ENCODE data around the gene GNAZ. TPM values are rescaled to one million over a fixed set of nuclear protein-coding genes. Genes with fewer than 3 reads are reported as not detected.

GNAZ gene
- total RNA-seq, 1 experiment from 2014 or later, result 11.1 TPM

GRCh38 chr22:23085351-23085671, 15.0 kb downstream of the GNAZ start:
- BruUV-seq (replicated peaks), result no TSS peak
- RAD21 ChIA-PET (ENCODE audit: low non-redundant PET in 1 of 2, low total read pairs in 2 of 2, uncharacterized antibody in 2 of 2, unreplicated experiment in 2 of 2), result no interaction called here
- CTCF ChIA-PET, result no interaction called here

More at GRCh38 chr22:23085351-23085671, 15.0 kb downstream of the GNAZ start:
- Histone ChIP-seq H3K36me3 (ENCODE audit: control insufficient read depth in 1 of 2, insufficient read depth in 2 of 2, low read length in 2 of 2) (no peaks in the 10 kb centered on the region), H3K4me2 (ENCODE audit: low read length) (no peak overlapping the region), H4K20me1 (ENCODE audit: insufficient read depth) (no peaks in the 10 kb centered on the region), H2AFZ (ENCODE audit: low read depth, low read length, poor library complexity, severe bottlenecking) (no peak overlapping the region), H3K9ac (ENCODE audit: low read length) (no peak overlapping the region), H3K27me3 (ENCODE audit: insufficient read depth, low read length) (no peaks in the 10 kb centered on the region), H3K79me2 (ENCODE audit: insufficient read depth, low read length) (no peaks in the 10 kb centered on the region), H3K27ac (ENCODE audit: low read depth, low read length) (no peak overlapping the region), H3K9me2 (ENCODE audit: insufficient read depth) (no peaks in the 10 kb centered on the region), H3K9me3 (ENCODE audit: control insufficient read depth in 1 of 2, insufficient read depth in 1 of 2, low read depth in 1 of 2, low read length in 2 of 2) (no peaks in the 10 kb centered on the region), H3K4me1 (ENCODE audit: control insufficient read depth in 1 of 2, insufficient read depth in 2 of 2, low read length in 2 of 2) (peaks cover 17 to 22% of the 10 kb centered on the region in 2 experiments), H3K4me3 (replicated peaks in 1 of 2; ENCODE audit: low read depth in 1 of 2, low read length in 2 of 2) (no peak overlapping the region)
- no peak for DNase-seq (ENCODE audit: low read depth, low spot score)
- no peak for ATAC-seq
- POLR2A ChIA-PET, result no interaction called here
- intact Hi-C loops (cut with micrococcal nuclease), result no loop called here
- TF ChIP-seq EGR1 (IDR thresholded peaks at IDR 0.05; ENCODE audit: low read depth) (no peak), EZH2phosphoT487 (IDR thresholded peaks at IDR 0.05; ENCODE audit: borderline replicate concordance) (no peak), REST (IDR thresholded peaks at IDR 0.05; ENCODE audit: low read depth) (no peak), ZBTB33 (IDR thresholded peaks at IDR 0.05; ENCODE audit: extremely low read depth, insufficient replicate concordance, low read length) (no peak), EZH2 (IDR thresholded peaks at IDR 0.05) (no peak), POLR2AphosphoS5 (IDR thresholded peaks at IDR 0.05; ENCODE audit: low read depth, low read length) (no peak), ZNF274 (IDR thresholded peaks at IDR 0.05; ENCODE audit: low read depth, low read length) (no peak), SRF (IDR thresholded peaks at IDR 0.05; ENCODE audit: low read depth) (no peak), RAD21 (IDR thresholded peaks at IDR 0.05; ENCODE audit: low read depth) (no peak), ATF3 (IDR thresholded peaks at IDR 0.05) (no peak), YY1 (IDR thresholded peaks at IDR 0.05; ENCODE audit: extremely low read depth, insufficient replicate concordance, low read depth, low read length) (no peak), CEBPB (IDR thresholded peaks at IDR 0.05; ENCODE audit: low read depth) (no peak), POLR2A (IDR thresholded peaks at IDR 0.05; ENCODE audit: borderline replicate concordance, extremely low read depth, insufficient read depth, insufficient read length) (no peak), FOSL1 (IDR thresholded peaks at IDR 0.05; ENCODE audit: low read depth) (no peak), MAX (IDR thresholded peaks at IDR 0.05) (no peak), SIN3A (IDR thresholded peaks at IDR 0.05; ENCODE audit: low read depth) (no peak), SP1 (IDR thresholded peaks at IDR 0.05; ENCODE audit: low read depth) (no peak), TCF7L2 (IDR thresholded peaks at IDR 0.05; ENCODE audit: borderline replicate concordance, extremely low read depth, insufficient read depth, insufficient read length) (no peak)

All from HCT116 (cell line).